SH-SY5Y (cell line): ENCODE data around the gene PTGES.

Experiments
- GATA2 ChIP-seq: IDR thresholded peaks from 2 replicates; pipeline ENCODE4 v1.6.1; 2011; ENCODE audit warnings: mild to moderate bottlenecking, low read depth, low read length
- GATA3 ChIP-seq: IDR thresholded peaks from 2 replicates; pipeline ENCODE4 v1.6.1; 2011; ENCODE audit warnings: low read depth, mild to moderate bottlenecking, low read length, moderate library complexity

The PTGES gene

DNA sequence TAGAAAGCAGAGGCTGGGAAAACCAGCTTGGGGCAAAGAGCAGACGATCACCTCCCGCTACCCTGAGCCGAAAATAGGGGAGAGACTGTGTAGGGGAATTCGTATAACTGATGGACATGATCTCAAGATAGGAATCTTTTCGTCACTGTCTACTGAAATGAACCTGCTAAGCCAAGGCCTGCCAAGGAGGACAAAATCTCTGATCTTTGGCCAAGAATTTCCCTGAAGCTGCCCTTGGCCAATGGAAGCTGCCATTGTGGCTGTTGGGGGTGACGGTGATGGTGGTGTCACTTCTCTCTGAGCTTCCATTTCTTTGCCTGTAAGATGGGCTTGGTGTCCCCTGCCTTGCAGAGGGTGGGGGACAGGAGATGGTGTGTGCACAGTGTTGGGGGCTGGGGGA lies 3.3 kb upstream of the PTGES start:
- TF ChIP-seq GATA3 (no peak), GATA2 (no peak)

DNA sequence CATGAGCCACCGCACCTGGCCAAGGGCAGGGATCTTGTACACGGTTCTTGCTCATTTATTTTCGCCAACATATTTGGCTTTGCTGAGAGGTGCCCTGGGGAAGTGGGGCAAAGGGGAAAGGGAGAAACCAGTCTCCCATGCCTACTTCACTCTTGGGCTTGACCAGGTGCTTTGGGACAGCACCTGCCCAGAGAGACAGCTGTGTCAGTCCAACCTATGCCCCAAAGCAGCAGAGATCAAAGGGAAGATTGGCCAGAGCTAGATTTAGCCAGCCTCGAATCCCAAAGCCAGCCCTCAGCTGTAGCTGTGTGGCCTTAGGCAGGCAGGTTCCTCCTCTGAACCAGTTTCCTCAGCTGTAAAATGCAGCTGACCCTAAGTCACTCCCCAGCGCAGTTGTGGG lies 2.3 kb upstream of the PTGES start:
- TF ChIP-seq GATA3 (no peak), GATA2 (no peak; the same call in 1 of the 2 replicates)

DNA sequence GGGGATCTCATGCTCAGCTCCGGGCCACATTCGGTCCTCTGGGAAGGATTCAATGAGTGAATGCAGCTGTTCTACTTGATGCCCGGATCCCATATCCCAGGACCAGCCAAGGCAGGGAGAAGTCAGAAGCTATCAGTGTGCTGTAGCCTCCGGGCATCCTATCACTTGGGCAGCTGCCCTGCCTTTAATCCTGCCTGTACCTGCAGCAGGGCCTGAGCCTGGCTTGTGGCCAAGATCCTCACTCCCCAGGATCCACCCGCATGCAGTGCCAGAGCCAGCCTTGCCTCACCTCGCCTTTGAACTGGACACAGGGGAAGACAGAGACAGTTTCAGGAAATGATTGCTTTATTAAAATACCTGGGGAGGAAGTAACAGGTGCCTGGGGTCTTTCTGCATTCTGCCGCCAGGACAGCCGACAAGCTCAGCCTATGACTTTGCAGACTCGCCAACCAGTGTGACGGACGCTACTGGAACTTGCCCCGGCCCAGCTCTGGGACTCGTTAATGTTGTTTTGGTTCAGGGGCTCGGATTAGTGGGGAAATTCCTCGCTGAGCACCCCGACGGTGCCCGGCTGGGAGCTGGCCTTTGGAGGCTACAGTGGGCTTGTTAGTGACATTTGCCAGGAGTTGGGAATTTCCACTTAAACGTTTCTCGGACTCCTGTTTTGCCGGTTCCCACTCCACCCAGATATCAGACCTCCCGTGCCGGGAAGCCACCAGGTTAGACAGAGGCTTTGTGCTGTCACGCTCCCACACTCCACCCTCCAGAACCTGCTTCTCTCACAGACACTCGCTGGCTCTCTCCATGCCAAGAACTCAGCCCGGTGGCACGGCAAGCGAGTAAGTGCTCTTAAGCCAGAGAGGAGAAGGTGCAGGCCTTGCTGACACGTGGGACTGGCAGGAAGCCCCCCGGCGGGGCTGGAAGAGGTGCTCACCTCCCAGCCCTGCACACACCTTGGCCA lies 721 bp downstream of the PTGES start:
- TF ChIP-seq GATA3 (no peak), GATA2 (no peak)

DNA sequence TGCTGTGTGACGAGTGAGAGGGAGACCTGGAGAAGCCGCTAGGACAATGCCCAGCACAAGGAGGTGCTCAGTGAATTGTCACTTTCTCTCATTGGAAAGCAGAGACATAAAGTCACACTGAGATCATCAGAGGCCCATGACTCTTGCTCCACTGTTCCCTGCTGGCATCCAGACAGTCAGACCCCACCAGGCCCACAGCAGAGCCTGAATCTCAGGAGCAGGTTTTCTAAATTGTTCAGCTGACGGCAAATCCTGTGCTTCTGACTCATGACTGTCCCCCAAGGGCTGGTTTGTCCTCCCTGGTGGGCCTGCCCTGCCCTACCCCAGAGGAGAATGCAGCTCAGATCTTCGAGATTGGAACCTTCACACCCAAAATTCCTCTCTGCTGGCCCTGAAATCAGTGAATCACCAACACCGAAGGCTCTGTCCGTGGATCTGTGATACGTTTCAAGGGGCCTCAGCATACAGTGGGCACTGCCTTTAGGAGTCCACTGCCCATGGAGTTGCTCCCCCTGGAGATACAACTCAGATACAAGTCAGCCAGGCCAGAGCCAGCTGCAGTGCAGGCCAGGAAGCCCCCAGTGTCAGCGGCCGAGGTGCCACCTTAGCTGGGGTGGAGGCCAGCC lies 2.7 kb downstream of the PTGES start:
- TF ChIP-seq GATA2 (no peak), GATA3 (no peak)

DNA sequence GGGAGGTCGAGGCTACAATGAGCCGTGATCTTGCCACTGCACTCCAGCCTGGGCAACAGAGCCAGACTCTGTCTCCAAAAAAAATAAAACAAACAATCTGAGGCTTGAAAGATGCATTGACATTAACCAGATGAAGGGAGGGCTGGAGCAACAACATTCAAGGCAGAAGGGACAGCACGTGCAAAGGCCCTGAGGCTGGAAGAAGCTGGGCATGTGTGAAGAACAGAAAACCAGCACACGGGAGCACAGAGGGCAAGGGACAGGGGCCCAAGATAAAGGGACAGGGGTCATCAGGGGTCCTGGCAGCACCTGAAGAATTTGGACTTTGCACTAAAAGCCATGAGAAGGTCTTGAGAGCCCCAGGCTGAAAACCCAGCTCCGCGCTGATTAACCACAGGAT lies 3.3 kb downstream of the PTGES start:
- TF ChIP-seq GATA3 (no peak), GATA2 (no peak)

DNA sequence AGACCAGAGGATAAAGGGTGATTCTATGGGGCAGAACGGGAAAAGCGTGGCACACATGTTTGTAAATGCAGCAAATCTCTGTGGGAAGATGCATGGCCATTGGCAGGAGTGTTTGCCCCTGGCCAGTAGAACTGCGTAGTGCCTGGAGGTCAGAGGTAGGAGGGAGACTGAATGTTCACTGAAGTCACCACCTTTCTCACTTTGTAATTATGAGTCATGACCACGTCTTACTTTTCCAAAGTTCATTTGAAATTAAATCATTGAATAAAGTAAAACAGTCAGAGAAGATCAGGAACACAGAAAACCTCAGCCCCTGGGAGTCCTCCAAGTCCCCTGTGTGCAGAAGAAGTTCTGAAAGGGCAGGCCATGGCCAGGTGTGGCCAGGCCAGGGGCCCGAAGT lies 4.6 kb downstream of the PTGES start:
- TF ChIP-seq GATA2 (no peak), GATA3 (no peak)

DNA sequence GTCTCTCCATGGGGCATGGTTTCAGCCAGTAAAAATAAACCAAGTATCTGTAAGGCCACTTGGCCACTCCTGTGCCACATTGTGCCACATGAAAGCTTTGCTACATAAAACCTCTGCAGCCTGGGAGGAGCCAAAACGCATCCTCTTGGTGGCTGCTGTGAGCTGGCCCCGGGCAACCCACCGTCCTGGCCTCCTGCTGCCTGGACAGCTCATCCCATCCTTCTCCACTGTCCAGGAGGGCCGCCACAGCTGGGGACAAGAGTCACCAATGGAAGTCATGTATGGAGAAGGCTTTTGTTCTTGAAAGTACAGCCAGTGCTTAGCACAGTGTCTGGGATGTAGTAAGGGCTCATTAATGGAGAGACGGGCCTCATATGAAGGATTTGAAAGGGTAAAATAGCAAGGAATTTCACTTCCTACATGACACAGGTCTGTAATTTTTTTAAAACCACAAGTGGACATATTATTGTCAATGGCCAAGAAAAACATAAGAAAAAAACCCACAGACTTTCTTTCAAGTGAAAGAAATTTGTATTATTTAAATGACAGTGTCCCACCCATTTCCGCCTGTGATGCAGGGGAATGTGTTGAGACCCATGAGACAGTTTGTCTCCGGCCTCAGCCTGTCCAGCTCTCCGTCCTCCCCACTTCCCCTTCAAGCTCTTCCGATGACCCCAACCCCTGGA lies 6.6 kb downstream of the PTGES start:
- TF ChIP-seq GATA2, result no peak
- TF ChIP-seq GATA3, result no peak

DNA sequence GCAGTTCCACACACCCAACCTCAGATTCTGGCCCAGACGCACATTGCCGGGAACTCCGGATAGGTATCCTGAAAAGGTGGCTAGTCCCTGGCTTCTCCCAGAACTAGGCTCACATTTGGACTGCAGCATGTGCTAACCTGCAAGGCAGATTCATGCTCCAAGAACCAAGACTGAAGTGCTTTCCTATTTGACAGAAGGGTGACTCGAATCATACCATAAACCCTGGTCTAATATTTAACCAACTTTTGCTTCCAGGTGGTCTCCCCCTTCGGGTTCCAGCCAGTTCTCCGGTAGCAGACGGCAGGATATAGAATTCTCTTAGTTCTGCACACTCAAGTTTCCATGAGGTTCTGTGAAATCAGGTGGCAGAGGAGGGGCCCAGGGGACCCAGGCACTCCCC lies 7.6 kb downstream of the PTGES start:
- TF ChIP-seq GATA2 (no peak), GATA3 (no peak)

DNA sequence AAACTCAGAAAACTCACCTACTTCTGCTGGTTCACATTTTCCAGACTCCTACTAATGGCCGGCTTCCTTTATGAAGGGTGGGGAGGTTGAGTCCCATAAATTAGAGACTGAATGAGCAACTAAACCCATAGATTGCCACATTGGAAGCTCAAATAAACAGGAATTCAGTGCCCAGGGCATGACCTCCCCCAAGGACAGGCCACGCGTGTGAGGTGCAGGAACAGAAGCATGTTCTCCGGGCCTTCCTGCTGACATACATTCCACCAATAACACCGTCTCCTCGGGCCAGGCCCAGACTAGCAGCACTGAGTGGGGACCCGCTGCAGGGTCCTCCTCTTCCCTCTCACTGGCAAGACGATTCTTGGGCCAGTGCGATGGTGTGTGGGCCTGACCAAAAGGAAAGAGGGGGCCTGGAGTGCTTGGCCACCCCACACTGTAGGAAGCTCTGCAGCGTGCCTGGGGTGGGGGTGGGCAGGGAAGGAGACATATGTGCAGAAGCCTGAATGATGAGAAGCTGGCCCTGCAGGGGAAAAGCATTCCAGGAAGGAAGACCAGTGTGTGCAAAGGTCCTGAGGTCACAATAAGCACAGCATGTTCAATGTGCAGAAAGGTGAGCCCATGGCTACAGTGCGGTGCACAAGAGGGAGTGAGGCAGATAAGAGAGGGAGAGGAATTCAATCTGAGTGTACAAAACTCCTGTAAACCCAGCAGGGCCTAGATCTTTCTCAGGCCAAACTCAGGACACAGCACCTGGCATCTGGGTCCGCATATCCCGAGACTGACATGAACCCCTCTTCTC lies 12.0 kb downstream of the PTGES start:
- TF ChIP-seq GATA3 (no peak), GATA2 (no peak)

DNA sequence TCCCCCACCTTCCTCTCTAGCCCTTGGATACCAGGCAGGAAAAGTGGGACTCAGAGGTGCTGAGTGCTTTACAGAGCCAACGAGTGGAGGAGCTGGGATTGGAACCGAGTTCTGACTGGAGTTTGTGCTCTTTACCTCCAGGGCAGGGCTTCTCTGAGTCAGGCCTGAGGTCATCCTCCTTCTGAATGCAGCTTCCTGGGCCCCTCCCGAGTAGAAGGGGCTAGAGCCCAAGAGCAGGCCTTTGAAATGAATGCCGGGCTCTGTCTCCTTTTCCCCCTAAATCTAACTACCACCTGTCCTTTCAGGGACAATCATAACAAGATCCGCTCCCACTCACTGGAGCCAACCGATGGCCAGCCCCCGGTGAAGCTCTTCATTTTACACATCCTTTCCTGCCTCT lies 12.7 kb downstream of the PTGES start:
- TF ChIP-seq GATA3 (no peak), GATA2 (no peak)

DNA sequence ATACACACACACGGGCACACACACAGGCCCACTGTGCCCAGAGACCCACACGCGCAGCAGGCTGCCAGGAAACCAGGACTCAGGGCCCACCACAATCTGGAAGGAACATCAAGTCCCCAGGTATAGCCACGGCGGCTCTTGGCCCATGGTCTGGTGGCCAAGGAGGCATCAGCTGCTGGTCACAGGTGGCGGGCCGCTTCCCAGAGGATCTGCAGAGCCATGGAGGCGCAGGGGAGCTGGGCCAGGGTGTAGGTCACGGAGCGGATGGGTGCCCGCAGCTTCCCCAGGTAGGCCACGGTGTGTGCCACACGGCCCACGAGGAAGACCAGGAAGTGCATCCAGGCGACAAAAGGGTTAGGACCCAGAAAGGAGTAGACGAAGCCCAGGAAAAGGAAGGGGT lies 13.4 kb downstream of the PTGES start:
- no peak for TF ChIP-seq GATA2
- TF ChIP-seq GATA3, result no peak

DNA sequence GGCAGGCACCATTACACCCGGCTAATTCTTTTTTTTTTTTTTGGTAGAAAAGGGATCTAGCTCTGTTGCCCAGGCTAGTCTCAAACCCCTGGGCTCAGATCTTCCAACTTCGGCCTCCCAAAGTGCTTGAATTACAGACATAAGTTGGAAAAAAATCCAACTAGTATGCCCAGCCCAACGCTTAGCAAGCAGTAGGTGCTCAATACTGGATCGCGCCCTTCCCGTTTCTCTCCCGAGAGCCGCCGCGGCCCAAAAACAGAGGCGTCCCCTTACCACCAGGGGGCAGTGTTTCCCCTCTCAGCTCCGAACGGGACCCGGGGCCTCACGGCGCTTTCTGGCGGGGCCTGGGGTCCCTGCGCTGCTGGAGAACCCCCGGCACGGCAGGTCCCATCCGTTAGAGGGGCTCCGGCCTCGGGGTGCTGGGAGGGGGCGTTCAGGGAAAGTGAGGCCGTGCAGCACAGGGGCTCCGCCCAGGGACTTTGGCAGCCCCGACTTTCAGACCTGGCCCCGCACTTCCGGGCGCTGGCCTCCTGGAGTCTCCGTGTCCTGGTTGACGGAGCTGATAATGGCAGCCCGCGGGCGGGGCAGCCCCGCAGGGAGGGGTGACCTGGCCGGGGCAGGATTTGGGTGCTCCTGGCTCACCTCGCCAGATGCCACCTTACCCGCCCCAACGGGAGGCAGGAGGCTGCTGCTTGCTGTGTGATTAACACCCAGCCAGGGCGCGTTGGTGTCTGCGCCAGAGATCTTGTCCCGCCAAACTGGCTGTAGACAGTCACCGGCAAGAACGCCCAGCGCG lies 15.2 kb downstream of the PTGES start:
- no peak for TF ChIP-seq GATA3
- TF ChIP-seq GATA2, result no peak; the same call in 1 of the 2 replicates

DNA sequence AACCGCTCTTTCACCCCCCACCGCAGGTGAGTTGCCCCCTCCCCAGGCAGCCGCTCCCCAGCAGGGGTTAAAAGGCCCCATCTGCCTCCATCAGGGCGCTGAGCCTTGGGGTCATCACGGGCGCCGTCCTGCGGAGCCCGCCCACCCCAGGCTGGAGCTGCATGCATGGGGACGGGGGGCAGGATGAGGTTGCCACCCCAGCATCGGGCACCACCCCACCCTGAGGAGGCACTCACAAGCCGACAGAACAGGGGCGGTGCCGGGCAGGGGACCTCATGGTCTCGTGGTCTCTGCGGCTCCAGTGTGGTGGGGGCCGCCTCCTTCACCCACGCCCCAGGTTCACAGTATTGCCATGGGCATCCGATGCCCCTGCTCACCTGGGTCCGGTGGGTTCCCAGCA lies 16.5 kb downstream of the PTGES start:
- TF ChIP-seq GATA3 (no peak), GATA2 (no peak)
